ENCODE results near the gene FOXN1. TPM values are rescaled to one million over a fixed set of nuclear protein-coding genes. Genes with fewer than 3 reads are reported as not detected.

FOXN1 gene
- total and polyA plus RNA-seq, 10 of the 15 experiments (the other 5 are each of a cell fraction or from before 2014, with no cell fraction given) = not detected

DNA sequence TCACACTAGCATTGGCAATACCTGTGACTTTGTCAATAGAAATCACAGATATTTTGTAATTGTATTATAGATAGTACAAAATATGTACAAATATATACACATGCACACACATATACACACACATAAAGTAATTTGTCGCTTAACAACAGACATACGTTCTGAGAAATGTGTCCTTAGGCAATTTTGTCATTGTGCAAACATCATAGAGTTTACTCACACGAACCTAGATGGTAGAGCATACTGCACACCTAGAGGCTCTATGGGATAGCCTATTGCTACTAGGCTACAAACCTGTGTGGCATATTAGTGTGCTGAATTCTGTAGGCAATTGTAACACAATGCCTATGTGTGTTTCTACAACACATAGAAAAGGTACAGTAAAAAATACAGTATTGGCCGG lies 35.3 kb downstream of the FOXN1 start (continued):
- TF ChIP-seq ATF7 (IDR thresholded peaks at IDR 0.05; ENCODE audit: low read depth) = no peak
- no peak for TF ChIP-seq BCL11A (IDR thresholded peaks at IDR 0.05; ENCODE audit: low read depth, low read length)

DNA sequence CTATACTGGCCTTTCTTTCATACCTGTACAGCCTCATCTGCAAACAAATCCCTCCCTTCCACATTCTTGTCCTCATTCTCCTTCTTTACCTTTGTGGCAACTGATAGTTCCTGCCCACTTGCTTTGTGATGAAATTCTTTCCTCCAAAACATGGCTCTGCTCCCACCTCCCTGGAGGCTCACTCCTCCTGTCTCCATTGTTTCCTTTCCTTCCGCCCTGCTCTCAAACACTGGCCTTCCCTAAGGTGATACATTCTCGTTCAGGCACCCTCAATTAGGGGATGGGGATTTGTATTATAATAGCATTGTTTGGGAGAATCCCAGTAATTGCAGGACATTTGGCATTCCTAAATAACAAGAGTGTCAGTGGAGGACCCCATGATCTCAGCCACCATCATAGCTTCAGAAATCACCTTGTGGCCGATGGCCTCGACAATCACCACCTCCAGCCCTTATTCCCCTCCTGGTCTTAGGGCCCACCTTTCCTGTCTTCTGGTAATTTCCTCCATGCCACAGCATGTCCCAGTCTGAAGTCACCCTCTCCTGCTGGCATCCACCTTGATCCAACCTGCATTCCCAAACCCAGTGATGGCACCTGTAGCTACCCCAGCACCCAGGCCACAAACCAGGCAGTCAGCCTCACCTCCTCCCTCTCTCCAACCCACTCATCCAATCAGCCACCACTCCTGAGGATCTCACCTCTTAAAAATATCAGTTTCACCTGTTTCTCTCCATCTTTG lies 38.4 kb downstream of the FOXN1 start:
- Histone ChIP-seq H4K20me1 (ENCODE audit: control insufficient read depth, insufficient read depth) (no peaks in the 10 kb centered on the region), H3K4me2 (ENCODE audit: control insufficient read depth, insufficient read depth) (no peak overlapping the region), H2AFZ (ENCODE audit: control insufficient read depth, low read depth, low read length) (no peak overlapping the region), H3K4me3 (no peak overlapping the region), H3K9me3 (replicated peaks; ENCODE audit: control insufficient read depth, insufficient read depth, low read length) (no peaks in the 10 kb centered on the region), H3K4me1 (ENCODE audit: control insufficient read depth, insufficient read depth, low read length) (peaks cover 26% of the 10 kb centered on the region), H3K36me3 (ENCODE audit: control insufficient read depth in 2 of 2, insufficient read depth in 2 of 2, low read length in 1 of 2) (peaks cover 2 to 3% of the 10 kb centered on the region in 2 experiments; a peak in 1 of 4 replicates), H3K27me3 (replicated peaks in 1 of 2; ENCODE audit: control insufficient read depth in 2 of 2, insufficient read depth in 2 of 2, low read length in 1 of 2) (no peaks in the 10 kb centered on the region), H3K27ac (ENCODE audit: control insufficient read depth, insufficient read depth) (no peak overlapping the region), H3K79me2 (ENCODE audit: control insufficient read depth, insufficient read depth, low read length) (peaks cover 22% of the 10 kb centered on the region), H3K9ac (ENCODE audit: control insufficient read depth, insufficient read depth, low read length) (no peak overlapping the region)
- TF ChIP-seq ATF7 (IDR thresholded peaks at IDR 0.05; ENCODE audit: low read depth) (no peak), MLLT1 (IDR thresholded peaks at IDR 0.05) (no peak)
- no peak for ATAC-seq
- no peak for FAIRE-seq
- in situ Hi-C loops (cut with MboI) = loop anchor here (5.0 to 10.0 kb wide), 2 partner anchors 47 to 170 kb away; partner anchors contain the start of genes SARM1 and VTN
- no peak for DNase-seq (ENCODE audit: low read depth, low spot score)
- BruUV-seq (replicated peaks) = no TSS peak
- CTCF ChIA-PET = interaction anchor here (0.6 to 13.9 kb wide), 2 partner anchors 47 to 404 kb away, joined by 3 to 316 read pairs; no protein-coding TSS in a partner anchor
- SMC1A ChIA-PET (ENCODE audit: uncharacterized antibody, unreplicated experiment) = interaction anchor here (0.7 to 2.4 kb wide), 4 partner anchors 25 to 49 kb away, joined by 3 to 10 read pairs (median 4); no protein-coding TSS in a partner anchor
- RAD21 ChIA-PET (ENCODE audit: unreplicated experiment) = interaction anchor here (0.6 to 1.4 kb wide), 5 partner anchors 21 to 746 kb away, joined by 3 to 6 read pairs (median 4); no protein-coding TSS in a partner anchor
- WGBS (ENCODE audit: insufficient coverage, insufficient replicate concordance, low lambda C conversion rate, missing lambda C conversion rate) = 54% methylated on average over 4 of the region's 4 CpGs
- intact Hi-C loops (cut with micrococcal nuclease; ENCODE audit: unreplicated experiment) = loop anchor here (2.0 to 10.0 kb wide), 4 partner anchors 44 to 170 kb away; partner anchors contain the start of genes SARM1 and VTN
- POLR2A ChIA-PET = interaction anchor here (0.6 to 1.5 kb wide), 8 partner anchors 12 to 350 kb away, joined by 3 to 7 read pairs (median 4); partner anchors contain the start of genes IFT20 and TNFAIP1

Data from GM12878 (cell line).